GM23248 (cell line): ENCODE data around the gene PLEKHG4. TPM values are rescaled to one million over a fixed set of nuclear protein-coding genes. Genes with fewer than 3 reads are reported as not detected.

ENCODE experiments used
- DNase-seq: peaks from one replicate; pipeline ENCODE4 v3.0.0-alpha.2; 2015
- H2AFZ ChIP-seq: fragments of 200-600 bp; sonication (generic); 2 replicates; pipeline ENCODE4 v1.6.1; 2016; ENCODE audit warnings: antibody characterized with exemption
- H3F3A ChIP-seq: fragments of 200-600 bp; sonication (generic); 2 replicates; pipeline ENCODE4 v1.6.1; 2016; ENCODE audit warnings: mild to moderate bottlenecking, antibody characterized with exemption, mixed run types; ENCODE audit not compliant: insufficient read depth
- H3K27ac ChIP-seq: fragments of 200-600 bp; sonication (generic); 2 replicates; pipeline ENCODE4 v1.5.1; 2016; ENCODE audit warnings: mild to moderate bottlenecking
- H3K27me3 ChIP-seq: fragments of 200-600 bp; sonication (generic); replicated peaks from 2 replicates; pipeline ENCODE4 v1.6.1; 2016; ENCODE audit warnings: mild to moderate bottlenecking; ENCODE audit not compliant: insufficient read depth
- H3K36me3 ChIP-seq: fragments of 200-600 bp; sonication (generic); 2 replicates; pipeline ENCODE4 v1.6.1; 2016; ENCODE audit warnings: low read depth, mild to moderate bottlenecking
- H3K4me1 ChIP-seq: fragments of 200-600 bp; sonication (generic); 2 replicates; pipeline ENCODE4 v1.6.1; 2016; ENCODE audit warnings: mild to moderate bottlenecking; ENCODE audit not compliant: insufficient read depth
- H3K4me2 ChIP-seq: fragments of 200-600 bp; sonication (generic); one replicate; pipeline ENCODE4 v1.6.1; 2016; ENCODE audit warnings: mild to moderate bottlenecking; ENCODE audit not compliant: unreplicated experiment
- H3K4me3 ChIP-seq: fragments of 200-600 bp; sonication (generic); 2 replicates; pipeline ENCODE4 v1.5.1; 2016; ENCODE audit warnings: mild to moderate bottlenecking
- H3K79me2 ChIP-seq: fragments of 200-600 bp; sonication (generic); 2 replicates; pipeline ENCODE4 v1.6.1; 2016; ENCODE audit warnings: mild to moderate bottlenecking; ENCODE audit not compliant: insufficient read depth
- H3K9ac ChIP-seq: fragments of 200-600 bp; sonication (generic); 2 replicates; pipeline ENCODE4 v1.6.1; 2016; ENCODE audit warnings: mild to moderate bottlenecking
- H3K9me2 ChIP-seq: fragments of 200-600 bp; sonication (generic); 2 replicates; pipeline ENCODE4 v1.6.1; 2016; ENCODE audit warnings: mixed run types, mild to moderate bottlenecking, moderate library complexity; ENCODE audit not compliant: insufficient read depth
- H3K9me3 ChIP-seq: fragments of 200-600 bp; sonication (generic); one replicate; pipeline ENCODE4 v1.6.1; 2017; ENCODE audit warnings: low read depth
- H4K20me1 ChIP-seq: fragments of 200-600 bp; sonication (generic); 2 replicates; pipeline ENCODE4 v1.6.0; 2016; ENCODE audit not compliant: insufficient read depth
- EZH2 ChIP-seq: fragments of 200-600 bp; sonication (generic); IDR thresholded peaks from 2 replicates; pipeline ENCODE4 v1.6.1; 2018; ENCODE audit warnings: antibody characterized with exemption, mild to moderate bottlenecking; ENCODE audit not compliant: insufficient read depth, poor library complexity, severe bottlenecking
- EZH2phosphoT487 ChIP-seq: fragments of 200-600 bp; sonication (generic); IDR thresholded peaks from 2 replicates; pipeline ENCODE4 v1.6.1; 2018; ENCODE audit warnings: antibody characterized with exemption, moderate library complexity, mild to moderate bottlenecking, low read depth; ENCODE audit not compliant: insufficient read depth
- WGBS, 2 experiments: methylation state at CpG; one replicate each; pipeline ENCODE4 v1.1.6; 2015 to 2017; ENCODE audit warnings: low lambda C conversion rate in 2 of 2, low coverage in 1 of 2; ENCODE audit errors: missing lambda C conversion rate in 2 of 2; 5-methylcytosine and 5-hydroxymethylcytosine counted together
- in situ Hi-C: fragments of 300-500 bp; cut with MboI; formaldehyde crosslinking; loops from 2 replicates; pipeline ENCODE4 v1.15.0; 2020
- polyA plus RNA-seq: library from polyadenylated mRNA; unstranded; fragments of >200 nt; fragmentation: Nextera tagmentation; extraction: Ambion mirVana; gene quantifications from 2 replicates; pipeline ENCODE4 v1.2.1, GENCODE V29; 2016
- total RNA-seq: library from RNA; depleted of rRNA; stranded (reverse); fragments of >200 nt; shearing (Covaris generic); gene quantifications from 2 replicates; pipeline ENCODE4 v1.2.3, GENCODE V29; 2014

The PLEKHG4 gene
- total and polyA plus RNA-seq, 2 experiments from 2014 or later: 12.5 to 24.2 TPM

GRCh38 chr16:67247192-67248072 is 31.9 kb upstream of the PLEKHG4 start, which contains the start of gene FHOD1:
TSS of gene FHOD1 (minus strand) at chr16:67247481. CDS start at chr16:67247410, 71 bp downstream.
- Histone ChIP-seq H3K9me2 (no peaks in the 10 kb centered on the region), H3K4me2 (peak within 1 kb of the TSS; percentile 95), H3K27me3 (no peaks in the 10 kb centered on the region), H4K20me1 (no peaks in the 10 kb centered on the region), H3K4me3 (peak within 1 kb of the TSS; percentile 88), H2AFZ (peak within 1 kb of the TSS; percentile 92), H3K27ac (peak within 1 kb of the TSS; percentile 94), H3K9ac (peak within 1 kb of the TSS; percentile 85), H3K79me2 (peaks cover 19% of the 10 kb centered on the region), H3K9me3 (no peaks in the 10 kb centered on the region), H3K4me1 (peaks cover 50% of the 10 kb centered on the region), H3K36me3 (no peaks in the 10 kb centered on the region), H3F3A (peaks cover 40% of the 10 kb centered on the region)
- no peak for TF ChIP-seq EZH2
- TF ChIP-seq EZH2phosphoT487: no peak
- peak; percentile 99 for DNase-seq
- 1% methylated on average over 42 to 48 of the region's 60 CpGs for WGBS, 2 experiments
- in situ Hi-C loops: no loop called here

GRCh38 chr16:67248073-67248400 is 31.3 kb upstream of the PLEKHG4 start:
- peak overlapping the region; percentile 88 for H3K4me3 ChIP-seq
- in situ Hi-C loops: no loop called here
- no peak for TF ChIP-seq EZH2phosphoT487
- TF ChIP-seq EZH2: no peak

GRCh38 chr16:67248401-67249177 is 30.7 kb upstream of the PLEKHG4 start, which contains the start of gene SLC9A5:
TSS of gene SLC9A5 (plus strand) at chr16:67248979. CDS start at chr16:67249015, 36 bp downstream.
- Histone ChIP-seq H3K4me3 (peak within 1 kb of the TSS; percentile 88), H4K20me1 (no peaks in the 10 kb centered on the region), H3K4me1 (peaks cover 40% of the 10 kb centered on the region), H3K4me2 (peak within 1 kb of the TSS; percentile 95), H3K9ac (peak within 1 kb of the TSS; percentile 85), H3K27me3 (no peaks in the 10 kb centered on the region), H3K36me3 (no peaks in the 10 kb centered on the region), H3K27ac (peak within 1 kb of the TSS; percentile 30; the same call in 1 of the 2 replicates), H3K79me2 (peaks cover 7% of the 10 kb centered on the region), H3K9me3 (no peaks in the 10 kb centered on the region), H3K9me2 (no peaks in the 10 kb centered on the region), H2AFZ (peak within 1 kb of the TSS; percentile 92), H3F3A (peaks cover 32% of the 10 kb centered on the region)
- in situ Hi-C loops: no loop called here
- WGBS, 2 experiments: 3% methylated on average over 12 to 50 of the region's 75 CpGs
- DNase-seq: peak; percentile 65
- TF ChIP-seq EZH2 (no peak), EZH2phosphoT487 (no peak)

More at GRCh38 chr16:67248073-67248400, 31.3 kb upstream of the PLEKHG4 start:
- Histone ChIP-seq H3K27ac (no peak overlapping the region), H3K9ac (peak overlapping the region; percentile 85), H3K9me2 (no peaks in the 10 kb centered on the region), H4K20me1 (no peaks in the 10 kb centered on the region), H3K4me2 (peak overlapping the region; percentile 95), H2AFZ (peak overlapping the region; percentile 92), H3K79me2 (peaks cover 13% of the 10 kb centered on the region), H3F3A (peaks cover 37% of the 10 kb centered on the region), H3K9me3 (no peaks in the 10 kb centered on the region), H3K27me3 (no peaks in the 10 kb centered on the region), H3K4me1 (peaks cover 45% of the 10 kb centered on the region), H3K36me3 (no peaks in the 10 kb centered on the region)
- 1 to 8% methylated on average over 7 of the region's 7 CpGs for WGBS, 2 experiments
- no peak for DNase-seq

- H3K9ac ChIP-seq: peak overlapping the region; percentile 85
- DNase-seq: peak; percentile 45
- H3K4me3 ChIP-seq: peak overlapping the region; percentile 88
- H3F3A ChIP-seq: peaks cover 25% of the 10 kb centered on the region
- H3K36me3 ChIP-seq: no peaks in the 10 kb centered on the region
- H3K9me2 ChIP-seq: no peaks in the 10 kb centered on the region
- H3K27ac ChIP-seq: no peak overlapping the region
- no peaks in the 10 kb centered on the region for H3K9me3 ChIP-seq
- H3K79me2 ChIP-seq: no peaks in the 10 kb centered on the region
- H3K27me3 ChIP-seq: no peaks in the 10 kb centered on the region
- in situ Hi-C loops: no loop called here
- no peak for TF ChIP-seq EZH2
- no peak for TF ChIP-seq EZH2phosphoT487
- H3K4me2 ChIP-seq: peak overlapping the region; percentile 95
- H2AFZ ChIP-seq: peak overlapping the region; percentile 92
- H4K20me1 ChIP-seq: no peaks in the 10 kb centered on the region
- peaks cover 32% of the 10 kb centered on the region for H3K4me1 ChIP-seq
- WGBS, 2 experiments: 16 to 19% methylated on average over 14 to 21 of the region's 22 CpGs
Observed at GRCh38 chr16:67249178-67250044, 29.9 kb upstream of the PLEKHG4 start.
